ENCODE results near the gene PLCB1.

The PLCB1 gene

GRCh38 chr20:8370774-8371173 is 238.7 kb downstream of the PLCB1 start:
- Histone ChIP-seq H3K4me1 (ENCODE audit: insufficient read depth, low read length, poor library complexity, severe bottlenecking) (peaks cover 40% of the 10 kb centered on the region), H2AFZ (ENCODE audit: low read length) (no peak overlapping the region), H3F3A (ENCODE audit: low read depth) (no peaks in the 10 kb centered on the region), H3K4me3 (ENCODE audit: low read length, poor library complexity, severe bottlenecking) (no peak overlapping the region), H3K9ac (ENCODE audit: low read depth, low read length, poor library complexity, severe bottlenecking) (no peak overlapping the region), H3K9me2 (replicated peaks; ENCODE audit: low read depth, low read length) (no peaks in the 10 kb centered on the region), H3K27me3 (ENCODE audit: insufficient read depth, low read length, poor library complexity, severe bottlenecking) (no peaks in the 10 kb centered on the region), H3K9me3 (ENCODE audit: insufficient read depth, low read depth, low read length) (no peaks in the 10 kb centered on the region), H3K36me3 (ENCODE audit: insufficient read depth, low read length) (no peaks in the 10 kb centered on the region), H4K20me1 (ENCODE audit: insufficient read depth, low read length, poor library complexity, severe bottlenecking) (no peaks in the 10 kb centered on the region), H3K79me2 (ENCODE audit: insufficient read depth, low read length) (no peaks in the 10 kb centered on the region; the same call in 1 of the 2 replicates), H3K4me2 (ENCODE audit: low read depth, low read length, poor library complexity, severe bottlenecking) (no peak overlapping the region)
- TF ChIP-seq EZH2phosphoT487 (IDR thresholded peaks at IDR 0.05; ENCODE audit: borderline replicate concordance), result no peak
- TF ChIP-seq CTCF (conservative IDR thresholded peaks at IDR 0.05; ENCODE audit: low read length), result no peak

GRCh38 chr20:8372824-8373380 is 240.8 kb downstream of the PLCB1 start:
- Histone ChIP-seq H3K9me2 (replicated peaks; ENCODE audit: low read depth, low read length) (no peaks in the 10 kb centered on the region), H3K27me3 (ENCODE audit: insufficient read depth, low read length, poor library complexity, severe bottlenecking) (no peaks in the 10 kb centered on the region), H3K36me3 (ENCODE audit: insufficient read depth, low read length) (no peaks in the 10 kb centered on the region), H2AFZ (ENCODE audit: low read length) (no peak overlapping the region), H3K9ac (ENCODE audit: low read depth, low read length, poor library complexity, severe bottlenecking) (no peak overlapping the region), H3K4me2 (ENCODE audit: low read depth, low read length, poor library complexity, severe bottlenecking) (peak overlapping the region; percentile 44), H3K79me2 (ENCODE audit: insufficient read depth, low read length) (no peaks in the 10 kb centered on the region; the same call in 1 of the 2 replicates), H4K20me1 (ENCODE audit: insufficient read depth, low read length, poor library complexity, severe bottlenecking) (no peaks in the 10 kb centered on the region), H3K4me1 (ENCODE audit: insufficient read depth, low read length, poor library complexity, severe bottlenecking) (peaks cover 36% of the 10 kb centered on the region), H3K9me3 (ENCODE audit: insufficient read depth, low read depth, low read length) (no peaks in the 10 kb centered on the region), H3F3A (ENCODE audit: low read depth) (no peaks in the 10 kb centered on the region), H3K4me3 (ENCODE audit: low read length, poor library complexity, severe bottlenecking) (peak overlapping the region; percentile 18)
- TF ChIP-seq EZH2phosphoT487 (IDR thresholded peaks at IDR 0.05; ENCODE audit: borderline replicate concordance) (no peak), CTCF (conservative IDR thresholded peaks at IDR 0.05; ENCODE audit: low read length) (no peak)

GRCh38 chr20:8373579-8373978 is 241.5 kb downstream of the PLCB1 start:
- Histone ChIP-seq H3F3A (ENCODE audit: low read depth) (no peaks in the 10 kb centered on the region), H2AFZ (ENCODE audit: low read length) (no peak overlapping the region), H4K20me1 (ENCODE audit: insufficient read depth, low read length, poor library complexity, severe bottlenecking) (no peaks in the 10 kb centered on the region), H3K9ac (ENCODE audit: low read depth, low read length, poor library complexity, severe bottlenecking) (no peak overlapping the region), H3K79me2 (ENCODE audit: insufficient read depth, low read length) (no peaks in the 10 kb centered on the region; the same call in 1 of the 2 replicates), H3K4me3 (ENCODE audit: low read length, poor library complexity, severe bottlenecking) (no peak overlapping the region), H3K9me3 (ENCODE audit: insufficient read depth, low read depth, low read length) (no peaks in the 10 kb centered on the region), H3K27me3 (ENCODE audit: insufficient read depth, low read length, poor library complexity, severe bottlenecking) (no peaks in the 10 kb centered on the region), H3K36me3 (ENCODE audit: insufficient read depth, low read length) (no peaks in the 10 kb centered on the region), H3K9me2 (replicated peaks; ENCODE audit: low read depth, low read length) (no peaks in the 10 kb centered on the region), H3K4me2 (ENCODE audit: low read depth, low read length, poor library complexity, severe bottlenecking) (peak overlapping the region; percentile 44), H3K4me1 (ENCODE audit: insufficient read depth, low read length, poor library complexity, severe bottlenecking) (peaks cover 33% of the 10 kb centered on the region)
- TF ChIP-seq EZH2phosphoT487 (IDR thresholded peaks at IDR 0.05; ENCODE audit: borderline replicate concordance) (no peak), CTCF (conservative IDR thresholded peaks at IDR 0.05; ENCODE audit: low read length) (no peak)
